ENCODE measurements around the gene SELENOI. TPM values are rescaled to one million over a fixed set of nuclear protein-coding genes. Genes with fewer than 3 reads are reported as not detected.

SELENOI gene
- total and polyA plus RNA-seq, 10 of the 15 experiments (the other 5 are each of a cell fraction or from before 2014, with no cell fraction given) = 5.2 to 31.4 (median 17.4) TPM

DNA sequence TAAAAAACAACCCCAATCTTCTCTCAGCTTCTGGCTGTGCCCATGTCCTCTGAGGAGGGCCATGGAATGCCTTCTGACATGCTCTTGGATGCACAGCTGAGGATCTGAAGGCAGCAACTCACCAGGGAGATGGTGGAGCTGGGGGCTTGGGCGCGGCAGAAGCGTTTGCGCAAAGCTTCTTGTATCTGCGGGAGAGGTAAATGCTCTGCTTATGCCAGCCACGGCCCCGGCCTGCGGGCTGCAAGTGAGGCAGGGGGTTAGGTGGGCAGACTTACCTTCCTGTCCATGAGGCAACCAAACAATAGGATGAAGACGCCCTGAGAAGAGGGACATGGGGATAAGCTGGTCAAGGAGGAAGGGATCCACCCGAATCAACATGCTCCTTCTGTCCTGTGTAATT, 36.0 kb upstream of the SELENOI start:
- in situ Hi-C loops (cut with MboI) = no loop called here
- no peaks in the 10 kb centered on the region for H3K9me3 ChIP-seq (replicated peaks; ENCODE audit: control insufficient read depth, insufficient read depth, low read length)
- no peak overlapping the region for H3K4me2 ChIP-seq (ENCODE audit: control insufficient read depth, insufficient read depth)
- H3K36me3 ChIP-seq (ENCODE audit: control insufficient read depth in 2 of 2, insufficient read depth in 2 of 2, low read length in 1 of 2) = no peaks in the 10 kb centered on the region
- FAIRE-seq = no peak
- 84% methylated on average over 10 of the region's 10 CpGs for WGBS (ENCODE audit: insufficient coverage, insufficient replicate concordance, low lambda C conversion rate, missing lambda C conversion rate)
- no peaks in the 10 kb centered on the region for H3K27me3 ChIP-seq (replicated peaks in 1 of 2; ENCODE audit: control insufficient read depth in 2 of 2, insufficient read depth in 2 of 2, low read length in 1 of 2)
- no peaks in the 10 kb centered on the region for H4K20me1 ChIP-seq (ENCODE audit: control insufficient read depth, insufficient read depth)
- no peak overlapping the region for H2AFZ ChIP-seq (ENCODE audit: control insufficient read depth, low read depth, low read length)
- no peak for TF ChIP-seq TARDBP (IDR thresholded peaks at IDR 0.05; ENCODE audit: borderline replicate concordance)
- no peak for TF ChIP-seq SREBF1 (IDR thresholded peaks at IDR 0.05; ENCODE audit: low read length)
- no peak for TF ChIP-seq ZNF24 (IDR thresholded peaks at IDR 0.05)
- TF ChIP-seq ZNF592 (IDR thresholded peaks at IDR 0.05) = no peak
- TF ChIP-seq TBL1XR1 (IDR thresholded peaks at IDR 0.05; ENCODE audit: low read depth, low read length) = no peak
- TF ChIP-seq ZNF217 (IDR thresholded peaks at IDR 0.05) = no peak
- TF ChIP-seq HDGF (IDR thresholded peaks at IDR 0.05) = no peak
- no peak for TF ChIP-seq CHD2 (IDR thresholded peaks at IDR 0.05; ENCODE audit: borderline replicate concordance, low read depth, low read length)
- no peak for ATAC-seq
- no peaks in the 10 kb centered on the region for H3K4me1 ChIP-seq (ENCODE audit: control insufficient read depth, insufficient read depth, low read length)
- H3K4me3 ChIP-seq = no peak overlapping the region
- no peak overlapping the region for H3K27ac ChIP-seq (ENCODE audit: control insufficient read depth, insufficient read depth)
- no peak overlapping the region for H3K9ac ChIP-seq (ENCODE audit: control insufficient read depth, insufficient read depth, low read length)
- H3K79me2 ChIP-seq (ENCODE audit: control insufficient read depth, insufficient read depth, low read length) = no peaks in the 10 kb centered on the region
- CTCF ChIA-PET = interaction anchor here (1.0 to 1.2 kb wide), 2 partner anchors 10 to 21 kb away, joined by 4 to 5 read pairs; no protein-coding TSS in a partner anchor
- RAD21 ChIA-PET (ENCODE audit: unreplicated experiment) = no interaction called here
- BruUV-seq (replicated peaks) = no TSS peak
- intact Hi-C loops (cut with micrococcal nuclease; ENCODE audit: unreplicated experiment) = no loop called here
- no peak for DNase-seq (ENCODE audit: low read depth, low spot score)
- POLR2A ChIA-PET = no interaction called here
- SMC1A ChIA-PET (ENCODE audit: uncharacterized antibody, unreplicated experiment) = no interaction called here
